Tongue (tissue), 2 donors: ENCODE measurements around the gene STK32B. TPM values are rescaled to one million over a fixed set of nuclear protein-coding genes. Genes with fewer than 3 reads are reported as not detected.
A peak's percentile ranks its signal among the peaks of the same experiment; 100 is the strongest.
"Not testable (repeated sequence)": the region's sequence is repeated elsewhere in the genome, so short reads cannot be mapped to it uniquely, and the experiment has no call there.

Experiments
- DNase-seq: peaks from one replicate; pipeline ENCODE4 v3.0.0-alpha.2; 2015
- total RNA-seq: library from RNA; depleted of rRNA; stranded (reverse); fragments of >200 nt; gene quantifications from one replicate; pipeline ENCODE4 v1.2.3, GENCODE V29; 2014

STK32B gene
- total RNA-seq, 1 donor from 2014 or later: 3.5 TPM

DNA sequence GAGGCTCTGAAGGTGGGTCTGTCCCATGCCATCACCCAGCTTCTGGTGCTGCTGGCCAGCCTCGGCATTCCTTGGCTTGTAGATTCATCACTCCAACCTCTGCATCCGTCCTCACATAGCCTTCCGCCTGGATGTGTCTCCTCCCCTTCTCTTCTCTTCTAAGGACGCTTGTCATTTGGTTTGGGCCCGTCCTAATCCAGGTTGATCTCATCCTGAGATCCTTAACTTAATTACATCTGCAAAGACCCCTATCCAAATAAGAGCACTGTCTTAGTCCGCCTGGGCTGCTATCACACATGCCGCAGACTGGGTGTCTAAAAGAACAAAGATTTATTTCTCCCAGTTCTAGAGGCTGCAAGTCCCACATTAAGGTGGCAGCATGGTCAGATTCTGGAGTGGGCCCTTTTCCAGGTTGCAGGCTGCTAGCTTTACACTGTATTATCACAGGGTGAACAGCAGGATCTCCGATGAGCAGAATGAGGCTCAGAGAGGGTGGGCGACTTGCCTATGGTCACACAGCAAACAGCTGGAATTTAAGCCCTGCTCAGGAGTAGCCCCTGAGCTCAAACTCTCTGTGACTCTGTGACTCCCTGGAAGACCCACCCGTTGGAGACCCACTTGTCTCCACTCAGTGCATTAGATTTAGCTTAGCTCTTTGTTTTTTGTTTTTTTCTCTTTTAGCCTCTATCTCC, 113.1 kb downstream of the STK32B start:
- no peak for DNase-seq

DNA sequence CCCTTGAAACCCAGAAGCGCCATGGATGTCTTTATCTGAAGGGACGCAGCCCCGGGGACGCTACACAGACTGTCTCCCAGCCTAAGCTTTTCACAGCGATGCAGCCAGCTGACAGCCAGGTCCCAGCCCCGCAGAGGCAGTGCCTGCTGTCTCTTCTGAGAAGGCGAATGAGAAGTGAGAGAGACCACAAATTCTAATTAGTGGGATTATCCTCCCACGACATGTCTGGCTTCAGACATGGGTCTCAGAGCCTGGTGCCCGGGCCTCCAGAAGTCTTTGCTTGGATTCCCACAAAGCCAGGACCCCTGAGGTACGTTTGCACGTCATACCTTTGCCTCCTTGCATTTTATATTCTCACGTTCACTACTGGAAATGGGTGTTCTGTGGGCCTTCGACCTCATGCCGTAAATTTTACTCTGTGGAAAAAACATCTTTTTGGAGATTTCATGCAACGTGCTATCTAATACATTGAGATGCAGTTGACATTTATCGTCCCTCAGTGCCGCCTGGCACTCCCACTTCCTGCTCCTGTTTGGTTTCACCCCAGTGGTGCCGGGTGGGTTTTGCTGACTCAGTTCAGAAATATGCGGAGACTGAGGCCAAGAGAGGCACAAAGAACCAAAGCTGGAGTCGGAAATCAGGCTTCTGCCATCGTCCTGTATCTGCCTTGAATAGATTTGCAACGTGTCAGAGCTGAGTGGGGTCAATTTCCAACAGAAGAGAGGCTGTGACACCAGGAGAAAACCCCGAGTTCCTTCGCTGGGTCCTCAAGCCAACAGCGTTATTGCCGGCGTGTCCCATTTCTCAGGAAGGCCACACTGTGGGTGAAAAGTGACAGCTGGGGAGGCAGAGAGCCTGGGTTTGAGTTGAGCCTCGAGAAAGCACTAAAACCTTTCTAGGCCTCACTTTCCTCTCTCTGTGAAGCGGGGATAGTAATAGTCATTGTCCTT, 114.4 kb downstream of the STK32B start:
- DNase-seq: no peak

DNA sequence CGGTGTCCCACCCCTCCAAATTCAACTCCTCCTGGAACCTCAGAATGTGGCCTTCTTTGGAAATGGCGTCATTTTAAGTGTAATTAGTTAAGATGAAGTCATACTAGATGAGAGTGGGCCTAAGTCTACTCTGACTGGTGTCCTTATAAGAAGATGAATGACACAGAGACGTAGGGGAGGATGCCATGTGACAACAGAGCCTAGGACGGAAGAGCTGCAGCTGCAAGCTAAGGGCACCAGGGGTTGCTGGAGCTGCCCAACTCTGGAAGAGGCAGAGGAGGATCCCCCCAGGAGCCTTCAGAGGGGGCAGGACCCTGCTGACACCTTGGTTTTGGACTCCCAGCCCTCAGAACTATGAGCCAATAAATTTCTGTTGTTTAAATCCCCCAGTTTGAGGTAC, 115.1 kb downstream of the STK32B start:
- DNase-seq: no peak

DNA sequence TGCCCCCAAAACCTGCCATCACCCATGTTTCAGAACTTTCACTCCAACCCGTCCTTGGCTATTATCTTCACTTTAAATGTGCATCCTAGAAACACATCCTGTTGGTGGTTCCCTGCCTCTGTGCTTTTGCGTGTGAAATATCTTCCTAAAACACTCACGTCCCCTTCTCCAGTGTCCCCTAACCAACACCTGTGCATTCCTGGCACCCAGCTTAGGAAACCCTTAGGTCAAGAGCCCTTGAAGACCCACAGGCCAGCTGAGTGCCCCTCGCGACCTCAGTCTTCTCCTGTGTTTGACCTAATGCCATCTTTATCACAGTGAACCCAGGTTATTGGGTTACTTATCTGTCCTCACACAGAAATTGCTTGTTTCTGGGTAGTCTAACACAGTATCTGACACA, 117.6 kb downstream of the STK32B start:
- DNase-seq: no peak

DNA sequence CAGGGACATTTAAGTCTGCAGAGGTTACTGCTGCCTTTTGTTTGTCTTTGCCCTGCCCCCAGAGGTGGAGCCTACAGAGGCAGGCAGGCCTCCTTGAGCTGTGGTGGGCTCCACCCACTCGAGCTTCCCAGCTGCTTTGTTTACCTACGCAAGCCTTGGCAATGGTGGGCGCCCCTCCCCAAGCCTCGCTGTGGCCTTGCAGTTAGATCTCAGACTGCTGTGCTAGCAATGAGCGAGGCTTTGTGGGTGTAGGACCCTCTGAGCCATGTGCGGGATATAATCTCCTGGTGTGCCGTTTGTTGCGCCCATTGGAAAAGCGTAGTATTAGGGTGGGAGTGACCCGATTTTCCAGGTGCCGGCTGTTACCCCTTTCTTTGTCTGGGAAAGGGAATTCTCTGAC, 124.6 kb downstream of the STK32B start:
- not testable (repeated sequence) for DNase-seq

DNA sequence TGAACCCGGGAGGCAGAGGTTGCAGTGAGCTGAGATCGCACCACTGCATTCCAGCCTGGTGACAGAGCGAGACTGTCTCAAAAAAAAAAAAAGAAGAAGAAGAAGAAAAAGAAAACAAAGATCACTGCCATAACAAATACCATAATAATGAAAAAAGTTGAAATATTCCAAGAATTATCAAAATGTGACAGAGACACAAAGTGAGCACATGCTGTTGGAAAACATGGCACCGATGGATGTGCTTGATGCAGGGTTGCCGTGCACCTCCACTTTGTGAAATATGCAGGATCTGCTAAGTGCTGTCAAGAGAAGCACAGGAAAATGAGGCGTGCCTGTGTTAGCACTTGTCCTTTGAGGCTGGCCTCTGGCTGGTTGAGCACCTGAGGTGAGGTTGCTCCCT, 133.3 kb downstream of the STK32B start:
- no peak for DNase-seq

DNA sequence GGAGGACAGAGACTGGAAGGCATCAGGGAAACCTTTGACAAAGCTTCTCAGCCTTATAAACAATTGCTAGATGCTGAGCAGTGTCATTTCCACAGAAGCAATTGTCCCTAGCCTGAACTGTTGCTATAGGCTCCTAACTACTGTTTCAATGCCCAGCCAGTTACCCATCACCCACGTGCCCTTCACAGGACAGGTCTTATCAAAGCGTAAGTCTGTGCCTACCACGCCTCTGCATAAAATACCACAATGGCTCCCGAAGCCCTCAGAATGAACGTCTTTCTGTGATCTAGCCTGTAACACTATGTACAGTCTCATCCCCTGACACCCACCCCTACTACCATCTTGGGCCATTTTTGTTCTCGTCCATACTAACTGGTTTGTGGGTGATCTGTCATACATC, 134.3 kb downstream of the STK32B start:
- no peak for DNase-seq

DNA sequence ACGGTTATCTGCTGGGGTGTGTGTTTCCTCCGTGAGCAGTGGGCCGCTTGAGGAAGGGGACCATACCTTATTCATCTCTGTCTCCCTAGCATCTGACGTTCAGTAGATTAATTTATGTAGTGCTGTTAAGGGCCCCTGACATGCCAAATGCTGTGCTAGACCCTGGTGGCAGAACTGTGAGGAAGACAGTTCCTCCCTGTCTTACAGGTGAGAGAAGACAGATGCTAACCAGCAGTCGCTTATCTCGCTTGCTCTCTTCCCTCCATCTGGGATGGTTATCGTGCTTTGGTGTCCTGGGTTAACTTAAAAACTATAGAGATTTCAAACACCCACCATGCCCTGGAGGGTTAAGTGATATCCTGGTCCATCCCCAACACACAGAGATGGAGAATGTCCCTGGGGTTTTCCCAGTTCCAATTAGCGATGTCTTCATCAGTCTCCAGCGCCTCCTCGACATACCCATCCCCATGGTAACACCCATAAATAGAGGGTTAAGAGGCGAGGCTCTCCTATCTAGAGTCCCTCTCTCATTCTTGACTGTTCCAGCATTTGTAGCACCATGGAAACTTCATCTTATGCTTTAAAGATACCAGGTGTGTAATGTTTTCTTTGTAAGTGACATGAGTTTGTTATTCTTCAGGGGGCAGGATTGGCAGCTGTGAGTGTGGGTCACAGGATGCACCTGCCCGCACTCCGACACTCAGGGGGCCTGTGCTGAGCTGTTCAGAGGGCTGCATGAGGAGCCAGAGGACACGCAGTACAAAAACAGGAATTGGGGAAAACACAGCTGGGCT, 135.2 kb downstream of the STK32B start:
- DNase-seq: no peak

DNA sequence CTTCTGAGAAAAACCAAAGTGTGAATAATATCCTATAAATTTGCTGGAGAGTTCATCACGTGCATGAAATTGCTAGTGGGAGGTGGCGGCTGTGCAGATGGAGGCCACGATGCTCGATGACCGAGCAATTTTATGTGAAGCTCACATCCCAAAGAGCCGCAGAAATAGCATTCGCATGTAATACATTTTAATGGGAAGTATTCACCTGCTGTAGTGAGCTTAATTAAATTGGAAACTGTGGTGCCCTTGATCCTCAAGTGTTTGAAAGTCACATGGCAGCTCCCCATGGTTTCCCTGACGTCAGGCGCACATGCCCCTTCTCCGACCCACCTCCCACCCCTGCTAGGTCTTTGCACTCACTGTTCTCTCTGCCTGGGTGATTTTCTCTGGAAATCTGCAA, 136.8 kb downstream of the STK32B start:
- no peak for DNase-seq

DNA sequence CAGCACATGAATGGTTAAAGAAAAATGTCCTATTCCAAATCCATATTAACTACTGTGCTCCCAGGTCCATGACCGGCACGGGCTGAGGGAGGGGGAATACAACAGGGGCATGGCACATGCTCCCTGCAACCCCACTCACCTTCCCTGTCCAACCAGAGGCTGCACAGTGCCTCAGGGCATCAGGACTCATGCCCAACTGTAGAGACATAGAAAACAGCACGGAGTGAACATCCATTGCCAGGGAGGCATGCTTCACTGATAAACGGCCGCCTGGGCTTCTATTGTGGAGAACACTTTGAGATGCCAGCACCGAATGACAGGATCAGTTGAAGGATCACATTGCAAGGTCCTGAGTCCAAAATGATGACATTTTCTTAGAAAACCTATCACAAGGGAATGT, 140.6 kb downstream of the STK32B start:
- no peak for DNase-seq

DNA sequence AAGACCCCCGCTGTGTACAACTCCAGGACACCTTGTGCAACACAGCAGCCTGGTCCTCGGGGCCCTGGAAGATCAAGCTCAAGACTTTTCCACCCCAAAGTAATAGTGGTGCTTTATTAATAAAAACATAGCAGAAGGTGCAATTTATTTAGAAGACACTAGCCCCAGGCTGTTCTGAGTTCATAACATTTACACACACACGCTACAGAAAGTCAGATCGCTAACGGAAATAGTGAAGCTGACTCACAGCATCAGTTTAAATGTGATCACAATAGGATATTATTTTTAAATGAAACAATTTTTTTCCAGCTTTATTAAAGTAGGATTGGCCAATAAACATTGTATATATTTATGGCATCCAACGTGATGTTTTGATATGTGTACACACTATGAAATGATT, 141.0 kb downstream of the STK32B start:
- DNase-seq: no peak

DNA sequence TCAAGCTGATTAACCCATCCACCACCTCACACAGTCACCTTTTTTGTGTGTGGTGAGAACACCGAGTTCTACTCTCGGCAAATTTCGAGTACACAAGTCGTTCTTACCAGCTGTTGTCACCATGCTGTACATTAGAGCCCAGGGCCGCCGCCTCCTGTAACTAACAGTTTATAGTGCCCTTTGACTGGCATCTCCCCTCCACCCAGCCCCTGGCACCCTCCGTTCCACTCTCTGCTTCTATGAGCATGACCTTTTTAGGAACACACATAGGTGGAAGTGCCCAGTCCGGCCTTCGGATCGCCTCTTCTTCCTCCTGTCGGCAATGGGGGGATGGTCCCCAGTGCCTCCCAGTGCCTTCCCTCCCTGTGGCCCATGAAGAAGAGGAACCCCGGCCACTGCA, 141.4 kb downstream of the STK32B start:
- DNase-seq: no peak

DNA sequence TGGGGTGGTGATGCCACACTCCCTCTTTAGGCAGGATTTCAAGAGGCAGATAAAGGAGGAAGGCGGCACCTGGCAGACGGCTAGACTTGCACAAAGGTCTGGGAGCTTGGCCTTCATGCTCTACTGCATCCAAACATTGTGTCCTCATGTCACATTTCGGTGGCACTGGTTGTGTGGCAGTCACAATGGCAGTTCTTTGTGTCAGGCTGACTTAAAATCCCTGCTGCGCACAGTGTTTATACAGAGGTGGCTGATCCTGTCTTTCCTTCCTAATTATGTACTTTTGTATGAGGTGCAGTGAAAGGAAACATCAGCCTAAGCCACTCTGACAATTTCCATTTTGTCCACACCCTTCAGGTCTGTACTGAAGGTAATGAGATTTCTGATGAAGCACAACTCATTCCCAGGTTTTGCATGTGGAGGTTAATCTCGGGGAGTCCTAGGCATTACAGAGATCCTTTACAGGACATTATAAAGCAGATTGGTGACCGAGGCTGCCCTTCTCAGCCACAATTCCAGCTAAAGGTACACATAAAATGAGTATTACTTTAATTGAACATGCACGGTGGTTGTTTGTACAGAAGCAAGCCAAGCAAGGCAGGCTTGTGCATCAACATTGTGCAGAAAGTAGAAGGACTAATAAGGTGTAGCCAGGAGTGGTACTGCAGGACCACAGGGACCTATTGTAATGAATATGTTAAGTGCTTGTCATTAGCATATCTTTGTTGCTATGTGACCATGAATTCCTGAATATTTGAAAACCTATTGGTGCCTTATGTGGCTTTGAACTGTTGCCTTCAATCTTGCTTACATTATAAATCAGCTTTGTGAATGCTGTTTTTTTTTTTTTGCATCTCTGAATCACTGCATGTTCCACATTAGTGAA, 147.6 kb downstream of the STK32B start:
- DNase-seq: no peak

DNA sequence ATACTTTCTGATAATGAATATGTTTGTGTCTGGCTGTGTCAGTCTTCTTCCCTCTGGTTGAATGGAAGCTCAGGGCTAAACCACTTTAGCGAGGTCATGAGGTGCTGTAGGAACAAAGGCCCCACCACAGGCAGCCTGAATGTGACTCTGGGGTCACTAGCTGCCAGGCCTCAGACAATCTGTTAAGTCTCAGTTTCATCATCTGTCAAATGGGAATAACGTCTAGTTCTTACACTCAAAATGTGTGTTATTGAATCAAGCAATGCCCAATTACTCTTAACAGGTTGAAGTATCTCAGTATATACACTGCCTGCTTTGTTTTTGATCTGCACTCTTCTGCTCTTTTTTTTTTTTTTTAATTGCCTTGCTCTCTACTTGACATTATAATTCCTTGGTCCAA, 148.6 kb downstream of the STK32B start:
- no peak for DNase-seq

DNA sequence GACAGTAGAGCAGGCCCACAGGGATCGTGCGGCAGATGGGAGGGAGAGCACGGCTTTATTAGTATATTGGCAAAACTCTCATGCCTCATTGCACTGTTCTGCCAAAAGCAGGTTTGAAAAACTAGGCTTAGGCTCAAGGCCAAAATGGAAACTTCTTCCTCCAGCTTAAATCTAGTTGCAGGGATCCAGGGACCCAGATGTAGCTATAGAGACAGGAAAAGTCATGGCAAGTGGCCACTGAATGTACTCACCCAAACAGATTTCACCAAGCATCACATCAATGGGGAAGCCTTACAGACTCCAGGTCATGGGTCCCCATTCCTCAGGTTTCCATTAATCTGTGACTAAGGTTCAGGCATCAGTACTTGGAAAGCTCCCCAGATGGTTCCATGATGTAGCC, 149.2 kb downstream of the STK32B start:
- DNase-seq: peak; percentile 47

DNA sequence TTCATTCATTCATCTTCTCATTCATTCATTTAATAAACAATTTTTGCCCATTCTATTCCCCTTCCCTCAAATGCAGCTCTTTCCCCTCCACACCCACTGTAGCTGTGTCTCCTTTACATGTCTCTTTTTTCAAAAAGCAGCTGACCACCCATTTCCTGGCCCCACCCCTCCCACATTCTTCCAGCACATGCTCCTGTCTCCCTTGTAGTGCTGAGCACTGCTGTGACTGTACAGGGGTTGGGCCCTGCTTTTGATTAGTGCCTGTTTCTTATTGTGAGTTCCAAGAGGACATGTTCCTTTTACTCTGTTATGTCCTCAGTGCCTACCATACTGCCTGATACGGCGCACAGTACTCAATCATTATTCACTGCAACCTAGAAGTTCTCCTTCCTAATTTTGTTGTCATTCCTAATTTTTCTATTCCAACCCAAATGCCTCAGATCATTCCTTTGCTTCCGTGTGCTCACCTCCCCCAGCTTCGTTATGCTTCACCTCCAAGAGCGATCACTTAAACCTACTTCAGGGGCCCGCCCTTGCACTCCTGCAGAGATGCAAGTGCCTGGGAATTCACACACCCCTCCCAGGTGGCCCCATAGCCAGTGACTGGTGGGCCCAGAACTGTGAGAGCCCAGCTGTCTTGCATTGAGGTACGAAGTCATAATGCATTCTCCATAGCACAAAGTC, 152.2 kb downstream of the STK32B start:
- DNase-seq: no peak

DNA sequence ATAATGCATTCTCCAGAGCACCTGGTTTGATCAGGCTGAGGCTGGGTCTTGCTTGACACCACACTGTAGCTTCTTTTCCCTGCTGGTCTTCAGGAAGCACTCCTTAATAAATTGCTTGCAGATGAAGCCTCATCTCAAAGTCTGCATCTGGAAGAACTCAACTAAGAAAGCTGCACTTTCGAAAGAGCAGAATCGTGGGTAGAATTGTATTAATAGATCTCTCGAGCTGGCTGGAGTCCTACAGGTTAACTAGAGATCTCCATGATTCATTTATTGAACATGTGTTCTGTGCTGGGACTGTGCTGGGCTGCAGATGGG, 152.7 kb downstream of the STK32B start:
- DNase-seq: peak; percentile 69

DNA sequence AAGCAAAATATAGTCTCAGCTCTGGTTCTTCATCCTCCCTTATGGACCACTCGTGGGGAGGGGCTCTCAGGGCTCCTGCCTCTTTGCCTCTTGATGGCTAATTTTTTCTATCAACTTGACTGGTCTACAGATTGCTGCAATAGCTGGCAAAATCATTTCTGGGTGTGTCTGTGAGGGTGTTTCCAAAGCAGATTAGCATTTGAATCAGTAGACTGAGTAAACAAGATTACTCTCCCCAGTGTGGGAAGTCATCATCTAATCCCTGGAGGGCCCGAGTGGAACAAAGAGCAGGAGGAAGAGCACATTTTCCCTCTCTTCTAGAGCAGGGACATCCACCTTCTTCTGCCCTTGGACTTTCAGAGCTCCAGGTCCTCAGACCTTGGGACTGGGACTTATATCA, 153.5 kb downstream of the STK32B start:
- no peak for DNase-seq

DNA sequence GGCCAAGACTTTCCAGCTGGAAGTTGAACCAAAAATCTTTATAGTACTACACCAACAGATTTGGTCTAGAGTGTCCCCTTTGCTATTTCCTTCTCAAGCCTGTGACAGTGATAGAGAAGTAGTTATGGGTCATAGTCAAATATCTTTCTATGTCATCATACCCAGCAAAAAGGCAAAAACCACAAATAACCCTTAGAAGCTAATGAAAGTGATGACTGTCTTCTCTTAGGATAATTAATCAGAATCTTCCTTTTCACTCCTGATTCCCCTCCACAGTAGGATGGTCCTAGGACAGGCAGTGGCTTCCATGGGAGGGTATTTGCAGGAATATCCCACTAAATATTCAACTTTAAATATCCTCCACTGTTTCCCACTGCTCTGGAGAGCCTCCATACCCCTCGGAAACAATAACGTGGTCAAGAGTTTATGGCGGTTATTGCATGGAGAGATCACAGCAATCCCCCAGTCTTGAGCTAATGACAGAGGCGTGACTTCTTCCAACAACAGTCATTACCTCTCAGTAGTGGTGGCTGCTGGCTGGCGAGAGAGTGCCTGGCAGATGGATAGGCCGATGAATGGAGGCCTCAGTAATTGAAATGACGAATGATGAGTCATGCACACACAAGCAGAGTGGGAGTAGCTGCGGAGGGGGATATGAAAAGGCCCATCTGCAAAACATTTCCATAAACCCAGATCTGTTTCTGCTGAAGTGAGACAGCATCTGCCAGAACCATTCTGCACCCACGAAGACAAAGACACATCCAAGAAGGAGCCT, 154.9 kb downstream of the STK32B start:
- DNase-seq: peak; percentile 42

DNA sequence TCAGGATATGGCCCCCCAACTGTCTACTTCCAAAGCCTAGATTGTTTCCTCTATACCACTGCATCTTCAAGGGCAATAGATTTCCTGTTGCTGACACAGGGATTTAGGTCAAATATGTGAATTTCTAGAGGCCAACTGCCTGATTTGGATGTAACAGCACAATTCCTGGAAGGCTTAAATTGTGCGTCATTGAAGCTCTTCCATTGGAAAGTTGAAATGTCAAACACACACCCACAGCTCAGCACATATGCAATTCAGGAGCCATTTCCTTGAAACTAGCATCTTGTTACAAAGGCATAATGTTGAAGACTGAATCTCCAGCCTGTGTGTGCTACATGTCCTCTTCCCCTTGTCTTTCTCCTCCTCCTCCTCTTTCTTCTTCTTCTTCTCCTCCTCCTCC, 158.6 kb downstream of the STK32B start:
- DNase-seq: no peak
